OCI-LY1 (cell line): Measurements from ENCODE around the gene CLSTN2.

Experiments used
- EZH2 ChIP-seq: fragments of 200-600 bp; sonication (generic), shearing (Covaris generic); IDR thresholded peaks from 2 replicates; pipeline ENCODE4 v1.8.0; 2017; ENCODE audit warnings: borderline replicate concordance, mixed run types, mild to moderate bottlenecking, antibody characterized with exemption, low read length, moderate library complexity, mixed read lengths
- TF ChIP-seq, protein P1 (sequence below): fragments of 200-600 bp; sonication (generic), shearing (Covaris generic); IDR thresholded peaks from 2 replicates; pipeline ENCODE4 v1.5.1; 2017; ENCODE audit warnings: mild to moderate bottlenecking, antibody characterized with exemption, low read length, moderate library complexity, mixed read lengths

DNA sequence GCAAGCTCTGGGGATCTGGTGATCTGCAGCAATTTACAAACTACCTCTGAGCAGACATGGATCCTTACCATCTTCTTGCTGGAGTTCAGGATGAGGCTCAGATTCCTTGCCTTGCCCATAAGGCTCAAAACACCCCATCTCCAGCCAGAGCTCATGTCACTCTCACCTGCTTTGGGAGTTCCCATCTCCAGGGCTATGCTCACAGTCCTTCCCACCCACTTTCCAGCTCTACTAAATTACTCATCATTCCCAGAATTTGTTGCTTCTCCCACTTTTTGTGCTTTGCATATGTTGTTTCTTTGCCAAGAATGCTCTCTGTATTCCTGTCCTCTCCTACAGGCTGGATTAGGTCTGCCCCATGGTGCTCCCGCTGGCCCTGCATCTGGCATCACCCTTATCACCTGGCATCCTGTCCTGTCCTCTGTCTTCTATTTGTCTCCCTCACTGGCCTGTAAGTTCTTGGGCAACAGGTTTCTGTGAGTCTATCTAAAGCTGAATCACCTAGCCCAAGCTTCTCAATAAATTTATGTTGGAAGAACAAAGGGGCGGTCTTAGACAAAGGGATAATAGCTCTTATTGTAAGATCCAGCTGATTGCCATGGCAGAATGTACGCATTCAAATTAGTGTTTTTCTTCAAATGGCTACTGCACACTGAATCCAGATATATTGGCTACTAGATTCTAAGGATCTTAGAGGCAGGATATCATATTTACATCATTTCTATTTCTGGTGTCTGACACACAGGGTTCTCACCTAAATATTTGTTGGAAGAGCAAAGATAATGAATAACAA, 179.2 kb downstream of the CLSTN2 start:
- TF ChIP-seq, protein P1, sequence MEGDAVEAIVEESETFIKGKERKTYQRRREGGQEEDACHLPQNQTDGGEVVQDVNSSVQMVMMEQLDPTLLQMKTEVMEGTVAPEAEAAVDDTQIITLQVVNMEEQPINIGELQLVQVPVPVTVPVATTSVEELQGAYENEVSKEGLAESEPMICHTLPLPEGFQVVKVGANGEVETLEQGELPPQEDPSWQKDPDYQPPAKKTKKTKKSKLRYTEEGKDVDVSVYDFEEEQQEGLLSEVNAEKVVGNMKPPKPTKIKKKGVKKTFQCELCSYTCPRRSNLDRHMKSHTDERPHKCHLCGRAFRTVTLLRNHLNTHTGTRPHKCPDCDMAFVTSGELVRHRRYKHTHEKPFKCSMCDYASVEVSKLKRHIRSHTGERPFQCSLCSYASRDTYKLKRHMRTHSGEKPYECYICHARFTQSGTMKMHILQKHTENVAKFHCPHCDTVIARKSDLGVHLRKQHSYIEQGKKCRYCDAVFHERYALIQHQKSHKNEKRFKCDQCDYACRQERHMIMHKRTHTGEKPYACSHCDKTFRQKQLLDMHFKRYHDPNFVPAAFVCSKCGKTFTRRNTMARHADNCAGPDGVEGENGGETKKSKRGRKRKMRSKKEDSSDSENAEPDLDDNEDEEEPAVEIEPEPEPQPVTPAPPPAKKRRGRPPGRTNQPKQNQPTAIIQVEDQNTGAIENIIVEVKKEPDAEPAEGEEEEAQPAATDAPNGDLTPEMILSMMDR = no peak
- no peak for TF ChIP-seq EZH2
